DND-41 (cell line): ENCODE data around the gene RAB44.

Experiments used
- EZH2 ChIP-seq: IDR thresholded peaks from 3 replicates; pipeline ENCODE4 v1.6.1; 2012; ENCODE audit warnings: borderline replicate concordance, low read depth, mild to moderate bottlenecking, moderate library complexity, low read length, inconsistent platforms; ENCODE audit not compliant: severe bottlenecking
- TF ChIP-seq, protein P1 (sequence below): IDR thresholded peaks from 2 replicates; pipeline ENCODE4 v1.5.1; 2012; ENCODE audit warnings: borderline replicate concordance, low read length, moderate library complexity, mild to moderate bottlenecking; ENCODE audit not compliant: poor library complexity, severe bottlenecking; ENCODE audit errors: extremely low read depth

DNA sequence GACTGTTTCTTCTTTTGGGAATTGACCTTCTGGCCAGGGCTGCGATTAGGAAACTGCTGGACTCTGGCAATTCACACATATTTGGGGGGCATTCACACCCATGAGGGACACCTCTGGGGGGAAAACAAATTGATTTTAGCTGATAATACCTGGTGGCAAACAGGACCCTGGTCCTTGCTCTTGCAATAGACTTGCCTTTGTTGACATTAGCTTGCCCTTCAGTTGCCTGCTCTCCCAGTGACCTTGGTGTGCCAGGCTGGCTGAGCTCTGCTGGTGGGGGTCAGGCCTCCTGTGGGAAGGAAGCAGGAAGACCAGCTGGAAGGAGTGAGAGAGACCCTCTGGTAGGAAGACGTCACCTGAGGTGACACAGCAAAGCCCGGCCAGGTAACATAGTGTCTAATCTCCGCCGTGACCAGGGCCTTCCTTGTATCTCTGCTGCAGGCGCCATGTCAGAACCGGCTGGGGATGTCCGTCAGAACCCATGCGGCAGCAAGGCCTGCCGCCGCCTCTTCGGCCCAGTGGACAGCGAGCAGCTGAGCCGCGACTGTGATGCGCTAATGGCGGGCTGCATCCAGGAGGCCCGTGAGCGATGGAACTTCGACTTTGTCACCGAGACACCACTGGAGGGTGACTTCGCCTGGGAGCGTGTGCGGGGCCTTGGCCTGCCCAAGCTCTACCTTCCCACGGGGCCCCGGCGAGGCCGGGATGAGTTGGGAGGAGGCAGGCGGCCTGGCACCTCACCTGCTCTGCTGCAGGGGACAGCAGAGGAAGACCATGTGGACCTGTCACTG, 13.8 kb upstream of the RAB44 start:
- no peak for TF ChIP-seq EZH2
- TF ChIP-seq, protein P1, sequence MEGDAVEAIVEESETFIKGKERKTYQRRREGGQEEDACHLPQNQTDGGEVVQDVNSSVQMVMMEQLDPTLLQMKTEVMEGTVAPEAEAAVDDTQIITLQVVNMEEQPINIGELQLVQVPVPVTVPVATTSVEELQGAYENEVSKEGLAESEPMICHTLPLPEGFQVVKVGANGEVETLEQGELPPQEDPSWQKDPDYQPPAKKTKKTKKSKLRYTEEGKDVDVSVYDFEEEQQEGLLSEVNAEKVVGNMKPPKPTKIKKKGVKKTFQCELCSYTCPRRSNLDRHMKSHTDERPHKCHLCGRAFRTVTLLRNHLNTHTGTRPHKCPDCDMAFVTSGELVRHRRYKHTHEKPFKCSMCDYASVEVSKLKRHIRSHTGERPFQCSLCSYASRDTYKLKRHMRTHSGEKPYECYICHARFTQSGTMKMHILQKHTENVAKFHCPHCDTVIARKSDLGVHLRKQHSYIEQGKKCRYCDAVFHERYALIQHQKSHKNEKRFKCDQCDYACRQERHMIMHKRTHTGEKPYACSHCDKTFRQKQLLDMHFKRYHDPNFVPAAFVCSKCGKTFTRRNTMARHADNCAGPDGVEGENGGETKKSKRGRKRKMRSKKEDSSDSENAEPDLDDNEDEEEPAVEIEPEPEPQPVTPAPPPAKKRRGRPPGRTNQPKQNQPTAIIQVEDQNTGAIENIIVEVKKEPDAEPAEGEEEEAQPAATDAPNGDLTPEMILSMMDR: no peak
